GM12864 (cell line): ENCODE data around the gene NPR3.

Experiments used
- DNase-seq: peaks from one replicate; pipeline ENCODE4 v3.0.0-alpha.2; 2011; ENCODE audit warnings: low read depth
- H3K4me3 ChIP-seq: 2 replicates; pipeline ENCODE4 v1.5.1; 2011; ENCODE audit warnings: mild to moderate bottlenecking, low read depth, low read length, control low read depth
- CTCF ChIP-seq: IDR thresholded peaks from 2 replicates; pipeline ENCODE4 v1.5.1; 2011; ENCODE audit warnings: low read depth, mild to moderate bottlenecking, moderate library complexity, low read length, control low read depth, inconsistent platforms; ENCODE audit errors: missing control alignments

Gene NPR3

GRCh38 chr5:32753765-32754164 is 42.6 kb downstream of the NPR3 start:
- no peak for TF ChIP-seq CTCF
- no peak overlapping the region for H3K4me3 ChIP-seq
- DNase-seq: no peak

GRCh38 chr5:32754284-32754683 is 43.2 kb downstream of the NPR3 start:
- no peak for TF ChIP-seq CTCF
- no peak for DNase-seq
- no peak overlapping the region for H3K4me3 ChIP-seq

- TF ChIP-seq CTCF: no peak
- no peak for DNase-seq
- H3K4me3 ChIP-seq: no peak overlapping the region
Observed at GRCh38 chr5:32760091-32760509, 49.0 kb downstream of the NPR3 start.

GRCh38 chr5:32765266-32765665 is 54.1 kb downstream of the NPR3 start:
- TF ChIP-seq CTCF: no peak

GRCh38 chr5:32767948-32768467 is 56.9 kb downstream of the NPR3 start:
- H3K4me3 ChIP-seq: no peak overlapping the region
- DNase-seq: no peak
- TF ChIP-seq CTCF: no peak

More at GRCh38 chr5:32765266-32765665, 54.1 kb downstream of the NPR3 start:
- H3K4me3 ChIP-seq: no peak overlapping the region
- DNase-seq: no peak

GRCh38 chr5:32769711-32770110 is 58.6 kb downstream of the NPR3 start:
- no peak for TF ChIP-seq CTCF
- H3K4me3 ChIP-seq: no peak overlapping the region
- no peak for DNase-seq

- no peak overlapping the region for H3K4me3 ChIP-seq
Observed at GRCh38 chr5:32770444-32770843, 59.3 kb downstream of the NPR3 start.

More at GRCh38 chr5:32770444-32770843, 59.3 kb downstream of the NPR3 start:
- no peak for TF ChIP-seq CTCF
- DNase-seq: no peak
